Neural progenitor cell (in vitro differentiated cells): ENCODE measurements around the gene SLC43A3. TPM values are rescaled to one million over a fixed set of nuclear protein-coding genes. Genes with fewer than 3 reads are reported as not detected.

Experiments used
- DNase-seq: peaks from one replicate; pipeline ENCODE4 v3.0.0-alpha.2; 2016; ENCODE audit warnings: low spot score
- H2AFZ ChIP-seq: fragments of 200-600 bp; sonication (generic); replicated peaks from 2 replicates; pipeline ENCODE4 v1.6.1; 2016; ENCODE audit warnings: antibody characterized with exemption
- H3F3A ChIP-seq: fragments of 200-600 bp; sonication (generic); 2 replicates; pipeline ENCODE4 v1.6.1; 2016; ENCODE audit warnings: antibody characterized with exemption, low read depth
- H3K27ac ChIP-seq: fragments of 200-600 bp; sonication (generic); 2 replicates; pipeline ENCODE4 v1.5.1; 2016; ENCODE audit warnings: mild to moderate bottlenecking
- H3K27me3 ChIP-seq: fragments of 200-600 bp; sonication (generic); 2 replicates; pipeline ENCODE4 v1.6.1; 2016; ENCODE audit warnings: mild to moderate bottlenecking, moderate library complexity
- H3K36me3 ChIP-seq: fragments of 200-600 bp; sonication (generic); 2 replicates; pipeline ENCODE4 v1.5.1; 2016
- H3K4me1 ChIP-seq: fragments of 200-600 bp; sonication (generic); 2 replicates; pipeline ENCODE4 v1.6.1; 2016; ENCODE audit warnings: mixed run types
- H3K4me2 ChIP-seq: fragments of 200-600 bp; sonication (generic); 2 replicates; pipeline ENCODE4 v1.6.1; 2016
- H3K4me3 ChIP-seq: fragments of 200-600 bp; sonication (generic); 2 replicates; pipeline ENCODE4 v1.5.1; 2016
- H3K79me2 ChIP-seq: fragments of 200-600 bp; sonication (generic); 2 replicates; pipeline ENCODE4 v1.6.1; 2016; ENCODE audit warnings: low read depth
- H3K9ac ChIP-seq: fragments of 200-600 bp; sonication (generic); 2 replicates; pipeline ENCODE4 v1.6.1; 2016
- H3K9me3 ChIP-seq: fragments of 200-600 bp; sonication (generic); 2 replicates; pipeline ENCODE4 v1.5.1; 2016; ENCODE audit warnings: low read depth
- H4K20me1 ChIP-seq: fragments of 200-600 bp; sonication (generic); 2 replicates; pipeline ENCODE4 v1.6.1; 2016; ENCODE audit warnings: low read depth
- H3K27ac Mint-ChIP-seq: 3 replicates; pipeline ENCODE4 v1.8.0; 2021; ENCODE audit warnings: mixed read lengths
- H3K27me3 Mint-ChIP-seq: 2 replicates; pipeline ENCODE4 v1.8.0; 2022; ENCODE audit warnings: low read depth, mild to moderate bottlenecking, inconsistent platforms, moderate library complexity, mixed read lengths; ENCODE audit not compliant: insufficient read depth
- H3K36me3 Mint-ChIP-seq: 3 replicates; pipeline ENCODE4 v1.8.0; 2021; ENCODE audit warnings: mixed read lengths
- H3K4me1 Mint-ChIP-seq: 3 replicates; pipeline ENCODE4 v1.8.0; 2021; ENCODE audit warnings: mixed read lengths
- H3K4me3 Mint-ChIP-seq: 3 replicates; pipeline ENCODE4 v1.8.0; 2021; ENCODE audit warnings: mild to moderate bottlenecking, moderate library complexity, mixed read lengths
- H3K9me3 Mint-ChIP-seq: 3 replicates; pipeline ENCODE4 v1.8.0; 2020; ENCODE audit warnings: mixed read lengths
- CTCF ChIP-seq: fragments of 200-600 bp; sonication (generic); IDR thresholded peaks from 2 replicates; pipeline ENCODE4 v1.5.1; 2017; ENCODE audit warnings: antibody characterized with exemption, mild to moderate bottlenecking
- EZH2 ChIP-seq: fragments of 200-600 bp; sonication (generic); IDR thresholded peaks from 2 replicates; pipeline ENCODE4 v1.6.1; 2017; ENCODE audit warnings: antibody characterized with exemption, mild to moderate bottlenecking, moderate library complexity
- EZH2phosphoT487 ChIP-seq: fragments of 200-600 bp; sonication (generic); IDR thresholded peaks from 2 replicates; pipeline ENCODE4 v1.6.1; 2017; ENCODE audit warnings: antibody characterized with exemption
- total RNA-seq: library from RNA; depleted of rRNA; stranded (reverse); fragments of >200 nt; gene quantifications from 2 replicates; pipeline ENCODE4 v1.2.3, GENCODE V29; 2015; ENCODE audit warnings: low replicate concordance

The SLC43A3 gene
- total RNA-seq, 1 donor from 2014 or later, result 5.6 TPM

GRCh38 chr11:57375490-57375889 is 51.4 kb downstream of the SLC43A3 start:
- H3K36me3 Mint-ChIP-seq, result no peaks in the 10 kb centered on the region
- H3K27me3 ChIP-seq, result peaks cover 14% of the 10 kb centered on the region
- TF ChIP-seq EZH2 (no peak), EZH2phosphoT487 (no peak), CTCF (no peak)
- no peaks in the 10 kb centered on the region for H3F3A ChIP-seq
- H3K4me1 ChIP-seq, result no peaks in the 10 kb centered on the region
- H3K4me2 ChIP-seq, result no peak overlapping the region
- H3K9me3 Mint-ChIP-seq, result no peaks in the 10 kb centered on the region
- no peaks in the 10 kb centered on the region for H3K36me3 ChIP-seq
- H3K9ac ChIP-seq, result no peak overlapping the region
- no peak overlapping the region for H2AFZ ChIP-seq
- H3K79me2 ChIP-seq, result no peaks in the 10 kb centered on the region
- peaks cover 18% of the 10 kb centered on the region for H3K27me3 Mint-ChIP-seq
- no peak overlapping the region for H3K27ac ChIP-seq
- H3K4me3 Mint-ChIP-seq, result no peak overlapping the region
- H4K20me1 ChIP-seq, result no peaks in the 10 kb centered on the region
- no peak overlapping the region for H3K4me3 ChIP-seq
- no peak for DNase-seq
- H3K9me3 ChIP-seq, result no peaks in the 10 kb centered on the region
- H3K4me1 Mint-ChIP-seq, result no peaks in the 10 kb centered on the region
- H3K27ac Mint-ChIP-seq, result no peak overlapping the region

GRCh38 chr11:57374966-57375365 is 52.0 kb downstream of the SLC43A3 start:
- H3K4me3 Mint-ChIP-seq, result no peak overlapping the region
- no peaks in the 10 kb centered on the region for H3K36me3 ChIP-seq
- no peaks in the 10 kb centered on the region for H4K20me1 ChIP-seq
- H3K4me3 ChIP-seq, result no peak overlapping the region
- H2AFZ ChIP-seq, result no peak overlapping the region
- no peak overlapping the region for H3K4me2 ChIP-seq
- H3K9ac ChIP-seq, result no peak overlapping the region
- TF ChIP-seq EZH2, result no peak
- no peak for TF ChIP-seq EZH2phosphoT487
- H3K36me3 Mint-ChIP-seq, result no peaks in the 10 kb centered on the region
- H3K79me2 ChIP-seq, result no peaks in the 10 kb centered on the region
- H3K9me3 Mint-ChIP-seq, result no peaks in the 10 kb centered on the region
- no peaks in the 10 kb centered on the region for H3K4me1 ChIP-seq
- H3K27ac ChIP-seq, result no peak overlapping the region
- no peak overlapping the region for H3K27ac Mint-ChIP-seq
- no peaks in the 10 kb centered on the region for H3K9me3 ChIP-seq
- DNase-seq, result no peak
- H3F3A ChIP-seq, result no peaks in the 10 kb centered on the region
- H3K27me3 ChIP-seq, result peaks cover 14% of the 10 kb centered on the region
- no peaks in the 10 kb centered on the region for H3K4me1 Mint-ChIP-seq
- H3K27me3 Mint-ChIP-seq, result peaks cover 15% of the 10 kb centered on the region

- no peak overlapping the region for H3K4me3 Mint-ChIP-seq
- no peaks in the 10 kb centered on the region for H3K79me2 ChIP-seq
- no peaks in the 10 kb centered on the region for H3K36me3 Mint-ChIP-seq
- TF ChIP-seq CTCF, result no peak
- H3K9me3 ChIP-seq, result no peaks in the 10 kb centered on the region
- H3K4me1 Mint-ChIP-seq, result peaks cover 8% of the 10 kb centered on the region
- no peaks in the 10 kb centered on the region for H3F3A ChIP-seq
- H3K4me2 ChIP-seq, result no peak overlapping the region
- H3K4me3 ChIP-seq, result no peak overlapping the region
- no peaks in the 10 kb centered on the region for H3K9me3 Mint-ChIP-seq
- H3K27me3 Mint-ChIP-seq, result peaks cover 5% of the 10 kb centered on the region
- H4K20me1 ChIP-seq, result no peaks in the 10 kb centered on the region
- peaks cover 14% of the 10 kb centered on the region for H3K27me3 ChIP-seq
- H3K36me3 ChIP-seq, result no peaks in the 10 kb centered on the region
- H2AFZ ChIP-seq, result no peak overlapping the region
- DNase-seq, result no peak
- H3K4me1 ChIP-seq, result no peaks in the 10 kb centered on the region
- no peak overlapping the region for H3K9ac ChIP-seq
- no peak overlapping the region for H3K27ac Mint-ChIP-seq
- H3K27ac ChIP-seq, result no peak overlapping the region
These were observed 53.8 kb downstream of the SLC43A3 start for GRCh38 chr11:57373146-57373545.

DNA sequence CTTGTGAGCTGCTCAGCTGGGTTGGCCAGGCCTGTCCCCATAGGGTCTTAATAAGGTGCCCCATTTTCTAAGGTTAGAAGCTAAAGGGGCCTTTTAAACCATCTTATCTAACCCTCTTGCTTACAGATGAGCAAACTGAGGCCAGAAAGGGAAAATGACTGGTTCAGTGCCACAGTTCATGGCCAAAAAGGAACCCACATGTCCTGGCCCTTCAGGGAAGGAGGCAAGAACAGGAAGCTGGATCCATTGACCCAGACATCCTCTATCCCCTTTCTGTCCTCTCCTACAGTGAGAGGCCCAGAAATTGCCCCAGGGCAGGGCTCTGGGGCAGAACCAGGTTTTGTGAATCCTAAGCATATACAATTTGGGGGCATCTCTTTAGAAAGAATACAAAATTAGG is 56.0 kb downstream of the SLC43A3 start:
- no peak overlapping the region for H3K4me3 ChIP-seq
- no peak overlapping the region for H3K27ac ChIP-seq
- no peak for DNase-seq
- H3F3A ChIP-seq, result peaks cover 3% of the 10 kb centered on the region
- peaks cover 20% of the 10 kb centered on the region for H3K4me1 Mint-ChIP-seq
- no peaks in the 10 kb centered on the region for H3K9me3 ChIP-seq
- H3K36me3 ChIP-seq, result no peaks in the 10 kb centered on the region
- H3K4me2 ChIP-seq, result no peak overlapping the region
- H3K9ac ChIP-seq, result no peak overlapping the region
- peaks cover 11% of the 10 kb centered on the region for H3K4me1 ChIP-seq
- H3K79me2 ChIP-seq, result no peaks in the 10 kb centered on the region
- no peaks in the 10 kb centered on the region for H4K20me1 ChIP-seq
- H3K4me3 Mint-ChIP-seq, result no peak overlapping the region
- H3K27me3 Mint-ChIP-seq, result peaks cover 3% of the 10 kb centered on the region
- H3K36me3 Mint-ChIP-seq, result no peaks in the 10 kb centered on the region
- H3K27me3 ChIP-seq, result no peaks in the 10 kb centered on the region
- no peak overlapping the region for H3K27ac Mint-ChIP-seq
- TF ChIP-seq EZH2 (no peak), EZH2phosphoT487 (no peak), CTCF (no peak)
- no peak overlapping the region for H2AFZ ChIP-seq
- H3K9me3 Mint-ChIP-seq, result no peaks in the 10 kb centered on the region
